Transverse colon (tissue), 4 donors: Measurements from ENCODE around the gene LRRC14B. TPM values are rescaled to one million over a fixed set of nuclear protein-coding genes. Genes with fewer than 3 reads are reported as not detected.
"Not testable (repeated sequence)": the region's sequence is repeated elsewhere in the genome, so short reads cannot be mapped to it uniquely, and the experiment has no call there.

ENCODE experiments used
- DNase-seq: peaks from one replicate; pipeline ENCODE4 v3.0.0-alpha.2; 2019
- H3K27ac ChIP-seq, 4 donors: fragments of 200-600 bp; sonication (generic); 2 replicates each; pipeline ENCODE4 v1.5.1; 2016 to 2018; ENCODE audit warnings: inconsistent platforms in 4 of 4
- H3K27me3 ChIP-seq: fragments of 200-600 bp; sonication (generic); 2 replicates; pipeline ENCODE4 v1.5.1; 2017; ENCODE audit warnings: inconsistent platforms
- H3K36me3 ChIP-seq, 4 donors: fragments of 200-600 bp; sonication (generic); 2 replicates each; pipeline ENCODE4 v1.5.1; 2017 to 2019; ENCODE audit warnings: inconsistent platforms in 4 of 4
- H3K4me1 ChIP-seq, 4 donors: fragments of 200-600 bp; sonication (generic); 2 replicates each; pipeline ENCODE4 v1.5.1; 2017 to 2020; ENCODE audit warnings: inconsistent platforms in 4 of 4
- H3K4me3 ChIP-seq, 4 donors: fragments of 200-600 bp; sonication (generic); 1 replicate in 1 of 4; 2 replicates in 3 of 4; pipeline versions ENCODE4 v1.5.1 to v1.6.1; 2017 to 2019; ENCODE audit warnings: inconsistent platforms in 4 of 4
- H3K9me3 ChIP-seq, 2 donors: fragments of 200-600 bp; sonication (generic); 2 replicates each; pipeline ENCODE4 v1.5.1; 2017 to 2019; ENCODE audit warnings: inconsistent platforms in 2 of 2
- CTCF ChIP-seq, 5 experiments: fragments of 200-600 bp in 3 of 5; fragments of 450-650 bp in 2 of 5; sonication (generic) in 3 of 5; IDR thresholded peaks; 1 replicate in 2 of 5; 2 replicates in 3 of 5; pipeline ENCODE4 v1.5.1; 2016 to 2017; ENCODE audit warnings: antibody characterized with exemption in 5 of 5, inconsistent platforms in 3 of 5, mild to moderate bottlenecking in 2 of 5, moderate library complexity in 1 of 5
- EP300 ChIP-seq: sonication (generic); formaldehyde crosslinking; IDR thresholded peaks from one replicate; pipeline ENCODE4 v1.6.1; 2017; ENCODE audit warnings: antibody characterized with exemption, low read depth
- POLR2A ChIP-seq: fragments of 450-650 bp; IDR thresholded peaks from one replicate; pipeline ENCODE4 v1.6.1; 2016; ENCODE audit warnings: antibody characterized with exemption, mild to moderate bottlenecking, moderate library complexity
- POLR2AphosphoS5 ChIP-seq, 3 donors: sonication (generic); formaldehyde crosslinking; IDR thresholded peaks; one replicate each; pipeline ENCODE4 v1.6.1; 2016; ENCODE audit warnings: antibody characterized with exemption in 3 of 3
- WGBS, 2 donors: methylation state at CpG; one replicate each; pipeline ENCODE4 v1.1.5; 2018; ENCODE audit warnings: low coverage in 1 of 2; 5-methylcytosine and 5-hydroxymethylcytosine counted together
- in situ Hi-C, 4 donors: fragments of 200-750 bp; cut with MboI; loops; one replicate each; pipeline versions ENCODE4 v1.15.0 to v1.15.1; 2017; ENCODE audit warnings: low sequenced_read_pairs in 3 of 4, low pct_ligation_motif_present in 1 of 4, low pct_unique_long_range_greater_than_20kb in 1 of 4
- intact Hi-C: fragments of 100-400 bp; cut with DNase I; formaldehyde crosslinking; loops from one replicate; pipeline ENCODE4 v1.15.1; 2023; ENCODE audit warnings: low total_unique reads
- total RNA-seq, 4 donors: library from RNA; depleted of rRNA; stranded (reverse); fragments of >200 nt; gene quantifications; one replicate each; pipeline ENCODE4 v1.1.0, GENCODE V29; 2016

The LRRC14B gene
- total RNA-seq, 4 donors from 2014 or later = not detected

GRCh38 chr5:217494-218456 is 26.5 kb downstream of the LRRC14B start, which contains the start of the genes CCDC127 and SDHA:
Gene CCDC127 (minus strand): TSS chr5:218153. CDS start chr5:216849, 1,304 bp downstream.
Gene SDHA (plus strand): TSS chr5:218320. CDS start chr5:218356, 36 bp downstream.
- H3K27me3 ChIP-seq, intact Hi-C loops, H3K36me3 ChIP-seq, H3K9me3 ChIP-seq, in situ Hi-C loops: not testable (repeated sequence)
- WGBS, 2 donors = 0 to 2% methylated on average over 3 to 29 of the region's 75 CpGs
- peaks cover 0 to 48% (median 14%) of the 10 kb centered on the region in 4 donors for H3K4me1 ChIP-seq
- DNase-seq = peak; percentile 98
- peak within 1 kb of the TSS; percentile 91 to 97 (median 96) for H3K27ac ChIP-seq
- H3K4me3 ChIP-seq = peak within 1 kb of the TSS; percentile 89 to 99 (median 97)
- TF ChIP-seq CTCF (IDR thresholded peaks at IDR 0.05) (peak in 1 of 5 experiments; percentile 10), POLR2A (peak; percentile 86), POLR2AphosphoS5 (IDR thresholded peaks at IDR 0.05) (peak; percentile 96 to 97 (median 97))

- in situ Hi-C loops (no loop called here), intact Hi-C loops (no loop called here)
- 0% methylated on average over 1 to 16 of the region's 73 CpGs for WGBS, 2 donors
- H3K27me3 ChIP-seq = no peaks in the 10 kb centered on the region
- peak overlapping the region; percentile 91 to 97 (median 96) for H3K27ac ChIP-seq
- H3K4me3 ChIP-seq = peak overlapping the region; percentile 89 to 99 (median 96)
- no peaks in the 10 kb centered on the region for H3K9me3 ChIP-seq
- no peaks in the 10 kb centered on the region for H3K36me3 ChIP-seq
- TF ChIP-seq POLR2AphosphoS5 (IDR thresholded peaks at IDR 0.05) (peak in 1 of 3 donors; percentile 6), POLR2A (no peak)
- peaks cover 0 to 48% (median 17%) of the 10 kb centered on the region in 4 donors for H3K4me1 ChIP-seq
- DNase-seq = peak; percentile 50
Observed at GRCh38 chr5:218457-219291, 27.4 kb downstream of the LRRC14B start.

- WGBS, 2 donors = 0 to 13% methylated on average over 3 to 9 of the region's 9 CpGs
- Histone ChIP-seq H3K36me3 (peaks cover 0 to 6% (median 3%) of the 10 kb centered on the region in 4 donors), H3K27me3 (no peaks in the 10 kb centered on the region), H3K4me3 (peak overlapping the region; percentile 89 to 99 (median 96)), H3K27ac (peak overlapping the region; percentile 91 to 97 (median 96)), H3K9me3 (no peaks in the 10 kb centered on the region), H3K4me1 (peaks cover 0 to 48% (median 17%) of the 10 kb centered on the region in 4 donors)
- intact Hi-C loops (no loop called here), in situ Hi-C loops (no loop called here)
- no peak for DNase-seq
- no peak for TF ChIP-seq POLR2A
- TF ChIP-seq CTCF (IDR thresholded peaks at IDR 0.05) = no peak
- no peak for TF ChIP-seq POLR2AphosphoS5 (IDR thresholded peaks at IDR 0.05)
- no peak for TF ChIP-seq EP300
Observed at GRCh38 chr5:219460-219863, 28.2 kb downstream of the LRRC14B start.

- Histone ChIP-seq H3K36me3 (peaks cover 0 to 11% (median 5%) of the 10 kb centered on the region in 4 donors), H3K27me3 (no peaks in the 10 kb centered on the region), H3K4me1 (peaks cover 0 to 44% (median 17%) of the 10 kb centered on the region in 4 donors), H3K9me3 (no peaks in the 10 kb centered on the region), H3K4me3 (peak overlapping the region in 3 of 4 donors; percentile 89 to 99 (median 96)), H3K27ac (peak overlapping the region; percentile 91 to 97 (median 96))
- DNase-seq = no peak
- intact Hi-C loops = no loop called here
- WGBS, 2 donors = 13 to 23% methylated on average over 4 of the region's 4 CpGs
- in situ Hi-C loops = no loop called here
- TF ChIP-seq POLR2A (no peak), POLR2AphosphoS5 (IDR thresholded peaks at IDR 0.05) (no peak), CTCF (IDR thresholded peaks at IDR 0.05) (no peak), EP300 (no peak)
Observed at GRCh38 chr5:219991-220390, 28.7 kb downstream of the LRRC14B start.

GRCh38 chr5:222951-223715 is 31.8 kb downstream of the LRRC14B start:
- H3K9me3 ChIP-seq, DNase-seq, in situ Hi-C loops, H3K4me3 ChIP-seq, H3K27me3 ChIP-seq, intact Hi-C loops, H3K27ac ChIP-seq: not testable (repeated sequence)
- 45 to 50% methylated on average over 4 to 6 of the region's 6 CpGs for WGBS, 2 donors
- peaks cover 0 to 30% (median 17%) of the 10 kb centered on the region in 4 donors for H3K4me1 ChIP-seq
- peaks cover 0 to 39% (median 15%) of the 10 kb centered on the region in 4 donors for H3K36me3 ChIP-seq
